ENCODE measurements around the gene HS6ST3. TPM values are rescaled to one million over a fixed set of nuclear protein-coding genes. Genes with fewer than 3 reads are reported as not detected.

The HS6ST3 gene
- total and polyA plus RNA-seq, 2 donors from 2014 or later = 0.47 to 1.2 TPM

DNA sequence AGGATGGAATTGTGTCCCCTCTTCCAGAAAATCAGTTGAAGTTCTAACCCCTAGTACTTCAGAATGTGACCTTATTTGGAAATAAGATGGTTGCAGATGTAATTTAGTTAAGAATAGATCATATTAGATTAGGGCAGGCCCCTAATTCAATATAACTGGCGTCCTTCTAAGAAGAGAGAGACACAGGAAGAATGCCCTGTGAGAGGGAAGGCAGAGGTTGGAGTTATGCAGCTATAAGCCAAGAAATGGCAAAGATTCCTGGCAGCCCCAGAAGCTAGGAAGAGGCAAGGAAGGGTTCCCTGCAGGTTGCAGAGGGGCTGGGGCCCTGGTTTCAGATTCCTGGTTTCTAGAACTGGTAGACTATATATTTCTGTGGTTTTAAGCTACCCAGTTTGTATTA is 30.0 kb downstream of the HS6ST3 start:
- Histone ChIP-seq H3K27me3 (ENCODE audit: control insufficient read depth, insufficient read depth, low read length) (no peaks in the 10 kb centered on the region), H3K4me1 (ENCODE audit: control insufficient read depth in 2 of 3, insufficient read depth in 2 of 3, low read depth in 1 of 3, low read length in 3 of 3) (no peaks in the 10 kb centered on the region), H3K27ac (ENCODE audit: low read depth in 2 of 2, low read length in 2 of 2) (no peak overlapping the region), H3K4me3 (ENCODE audit: low read length in 3 of 3) (no peak overlapping the region), H3K9me3 (ENCODE audit: control insufficient read depth in 2 of 3, insufficient read depth in 1 of 3, low read length in 3 of 3) (no peaks in the 10 kb centered on the region), H3K9ac (ENCODE audit: low read length in 3 of 3) (no peak overlapping the region), H3K36me3 (ENCODE audit: control insufficient read depth in 2 of 3, insufficient read depth in 3 of 3, low read length in 3 of 3) (no peaks in the 10 kb centered on the region)
- DNase-seq (no peak), FAIRE-seq (no peak)
- TF ChIP-seq, protein P1, sequence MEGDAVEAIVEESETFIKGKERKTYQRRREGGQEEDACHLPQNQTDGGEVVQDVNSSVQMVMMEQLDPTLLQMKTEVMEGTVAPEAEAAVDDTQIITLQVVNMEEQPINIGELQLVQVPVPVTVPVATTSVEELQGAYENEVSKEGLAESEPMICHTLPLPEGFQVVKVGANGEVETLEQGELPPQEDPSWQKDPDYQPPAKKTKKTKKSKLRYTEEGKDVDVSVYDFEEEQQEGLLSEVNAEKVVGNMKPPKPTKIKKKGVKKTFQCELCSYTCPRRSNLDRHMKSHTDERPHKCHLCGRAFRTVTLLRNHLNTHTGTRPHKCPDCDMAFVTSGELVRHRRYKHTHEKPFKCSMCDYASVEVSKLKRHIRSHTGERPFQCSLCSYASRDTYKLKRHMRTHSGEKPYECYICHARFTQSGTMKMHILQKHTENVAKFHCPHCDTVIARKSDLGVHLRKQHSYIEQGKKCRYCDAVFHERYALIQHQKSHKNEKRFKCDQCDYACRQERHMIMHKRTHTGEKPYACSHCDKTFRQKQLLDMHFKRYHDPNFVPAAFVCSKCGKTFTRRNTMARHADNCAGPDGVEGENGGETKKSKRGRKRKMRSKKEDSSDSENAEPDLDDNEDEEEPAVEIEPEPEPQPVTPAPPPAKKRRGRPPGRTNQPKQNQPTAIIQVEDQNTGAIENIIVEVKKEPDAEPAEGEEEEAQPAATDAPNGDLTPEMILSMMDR (IDR thresholded peaks at IDR 0.05; ENCODE audit: borderline replicate concordance, extremely low read depth, insufficient read depth) = no peak
- intact Hi-C loops (cut with DNase I) = no loop called here

DNA sequence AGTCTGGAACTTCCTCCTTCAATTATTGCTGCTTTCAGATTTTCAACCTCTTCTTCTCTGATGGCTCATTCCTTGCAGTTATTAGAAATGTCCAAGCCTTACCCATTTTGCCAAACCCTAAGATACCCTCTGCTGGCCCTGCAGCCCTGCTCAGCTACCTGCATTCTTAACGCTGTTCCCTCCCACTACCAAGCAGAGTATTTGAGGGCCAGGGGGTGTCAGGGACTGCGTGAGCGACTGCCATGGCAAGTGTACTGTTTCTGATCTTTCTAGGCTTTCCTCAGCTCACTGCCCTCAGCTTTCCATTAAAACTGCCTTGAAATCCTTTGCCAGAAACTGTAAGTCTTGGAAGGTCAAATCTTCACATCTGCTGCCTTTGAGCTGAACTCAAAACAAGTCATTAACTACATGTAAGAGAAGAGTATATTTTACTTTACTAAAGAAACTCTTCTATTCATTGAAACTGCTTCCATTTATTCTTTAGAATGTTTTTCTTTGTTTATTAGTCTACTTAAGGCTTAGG is 41.0 kb downstream of the HS6ST3 start:
- intact Hi-C loops (cut with DNase I) = no loop called here
- Histone ChIP-seq H3K27ac (ENCODE audit: low read depth in 2 of 2, low read length in 2 of 2) (no peak overlapping the region), H3K4me3 (ENCODE audit: low read length in 3 of 3) (no peak overlapping the region), H3K9me3 (ENCODE audit: control insufficient read depth in 2 of 3, insufficient read depth in 1 of 3, low read length in 3 of 3) (no peaks in the 10 kb centered on the region), H3K27me3 (ENCODE audit: control insufficient read depth, insufficient read depth, low read length) (no peaks in the 10 kb centered on the region), H3K4me1 (ENCODE audit: control insufficient read depth in 2 of 3, insufficient read depth in 2 of 3, low read depth in 1 of 3, low read length in 3 of 3) (no peaks in the 10 kb centered on the region), H3K36me3 (ENCODE audit: control insufficient read depth in 2 of 3, insufficient read depth in 3 of 3, low read length in 3 of 3) (no peaks in the 10 kb centered on the region), H3K9ac (ENCODE audit: low read length in 3 of 3) (no peak overlapping the region)
- TF ChIP-seq, protein P1 (IDR thresholded peaks at IDR 0.05; ENCODE audit: borderline replicate concordance, extremely low read depth, insufficient read depth) = no peak
- peak in 3 of 5 donors; percentile 12 to 62 (median 44) for DNase-seq
- no peak for FAIRE-seq

DNA sequence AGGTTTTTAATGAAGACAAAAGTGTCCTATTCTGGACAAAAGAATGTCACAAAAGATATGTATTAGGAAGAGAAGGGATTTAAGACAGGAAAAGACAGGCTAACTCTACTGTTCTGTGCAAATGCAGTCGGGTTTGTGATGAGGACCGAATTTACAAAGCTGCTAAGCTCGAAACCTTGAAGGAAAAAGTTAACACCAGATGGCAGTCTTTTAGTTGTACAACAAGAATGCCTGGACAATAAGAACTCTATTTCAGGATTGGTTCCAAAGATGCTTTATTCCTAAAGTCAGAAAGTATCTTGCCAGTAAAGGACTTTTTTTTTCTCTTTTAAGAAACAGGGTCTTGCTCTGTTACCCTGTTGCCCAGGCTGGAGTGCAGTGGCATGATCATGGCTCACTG is 51.1 kb downstream of the HS6ST3 start:
- peak in 2 of 5 donors; percentile 34 to 41 for DNase-seq
- FAIRE-seq = no peak

More for the DNA sequence above, 51.1 kb downstream of the HS6ST3 start:
- Histone ChIP-seq H3K4me1 (ENCODE audit: control insufficient read depth in 2 of 3, insufficient read depth in 2 of 3, low read depth in 1 of 3, low read length in 3 of 3) (no peaks in the 10 kb centered on the region), H3K9me3 (ENCODE audit: control insufficient read depth in 2 of 3, insufficient read depth in 1 of 3, low read length in 3 of 3) (no peaks in the 10 kb centered on the region), H3K27me3 (ENCODE audit: control insufficient read depth, insufficient read depth, low read length) (no peaks in the 10 kb centered on the region), H3K27ac (ENCODE audit: low read depth in 2 of 2, low read length in 2 of 2) (no peak overlapping the region), H3K36me3 (ENCODE audit: control insufficient read depth in 2 of 3, insufficient read depth in 3 of 3, low read length in 3 of 3) (no peaks in the 10 kb centered on the region), H3K9ac (ENCODE audit: low read length in 3 of 3) (no peak overlapping the region), H3K4me3 (ENCODE audit: low read length in 3 of 3) (no peak overlapping the region)
- TF ChIP-seq, protein P1 (IDR thresholded peaks at IDR 0.05; ENCODE audit: borderline replicate concordance, extremely low read depth, insufficient read depth) = peak; percentile 10
- intact Hi-C loops (cut with DNase I) = no loop called here
